Measurements from ENCODE around the gene RSL1D1. TPM values are rescaled to one million over a fixed set of nuclear protein-coding genes. Genes with fewer than 3 reads are reported as not detected.

Gene RSL1D1
- total RNA-seq, 3 donors from 2014 or later = 81.9 to 116 (median 82.0) TPM

DNA sequence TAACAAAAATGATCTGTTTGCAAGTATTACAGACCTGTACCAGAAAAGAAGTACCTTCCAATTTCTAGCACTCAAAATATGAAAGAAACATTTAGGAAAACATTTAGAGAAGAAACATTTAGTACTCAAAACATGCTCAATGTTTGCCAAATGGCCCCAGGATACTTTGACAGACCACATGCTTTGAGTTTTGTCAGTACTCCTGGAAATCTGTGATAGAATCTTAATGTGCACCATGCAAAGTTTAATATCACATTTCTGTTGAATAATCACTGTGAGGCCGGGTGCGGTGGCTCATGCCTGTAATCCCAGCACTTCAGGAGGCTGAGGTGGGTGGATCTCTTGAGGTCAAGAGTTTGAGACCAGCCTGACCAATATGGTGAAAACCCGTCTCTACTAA, 45.8 kb downstream of the RSL1D1 start:
- ATAC-seq (no peak), DNase-seq (no peak)
- Histone ChIP-seq H3K9me3 (no peaks in the 10 kb centered on the region), H3K36me3 (ENCODE audit: low read depth) (no peaks in the 10 kb centered on the region), H3K4me3 (no peak overlapping the region), H3K4me1 (ENCODE audit: low read depth) (no peaks in the 10 kb centered on the region)
- intact Hi-C loops (cut with DNase I, micrococcal nuclease) = no loop called here
- TF ChIP-seq, protein P1, sequence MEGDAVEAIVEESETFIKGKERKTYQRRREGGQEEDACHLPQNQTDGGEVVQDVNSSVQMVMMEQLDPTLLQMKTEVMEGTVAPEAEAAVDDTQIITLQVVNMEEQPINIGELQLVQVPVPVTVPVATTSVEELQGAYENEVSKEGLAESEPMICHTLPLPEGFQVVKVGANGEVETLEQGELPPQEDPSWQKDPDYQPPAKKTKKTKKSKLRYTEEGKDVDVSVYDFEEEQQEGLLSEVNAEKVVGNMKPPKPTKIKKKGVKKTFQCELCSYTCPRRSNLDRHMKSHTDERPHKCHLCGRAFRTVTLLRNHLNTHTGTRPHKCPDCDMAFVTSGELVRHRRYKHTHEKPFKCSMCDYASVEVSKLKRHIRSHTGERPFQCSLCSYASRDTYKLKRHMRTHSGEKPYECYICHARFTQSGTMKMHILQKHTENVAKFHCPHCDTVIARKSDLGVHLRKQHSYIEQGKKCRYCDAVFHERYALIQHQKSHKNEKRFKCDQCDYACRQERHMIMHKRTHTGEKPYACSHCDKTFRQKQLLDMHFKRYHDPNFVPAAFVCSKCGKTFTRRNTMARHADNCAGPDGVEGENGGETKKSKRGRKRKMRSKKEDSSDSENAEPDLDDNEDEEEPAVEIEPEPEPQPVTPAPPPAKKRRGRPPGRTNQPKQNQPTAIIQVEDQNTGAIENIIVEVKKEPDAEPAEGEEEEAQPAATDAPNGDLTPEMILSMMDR (IDR thresholded peaks at IDR 0.05) = no peak

DNA sequence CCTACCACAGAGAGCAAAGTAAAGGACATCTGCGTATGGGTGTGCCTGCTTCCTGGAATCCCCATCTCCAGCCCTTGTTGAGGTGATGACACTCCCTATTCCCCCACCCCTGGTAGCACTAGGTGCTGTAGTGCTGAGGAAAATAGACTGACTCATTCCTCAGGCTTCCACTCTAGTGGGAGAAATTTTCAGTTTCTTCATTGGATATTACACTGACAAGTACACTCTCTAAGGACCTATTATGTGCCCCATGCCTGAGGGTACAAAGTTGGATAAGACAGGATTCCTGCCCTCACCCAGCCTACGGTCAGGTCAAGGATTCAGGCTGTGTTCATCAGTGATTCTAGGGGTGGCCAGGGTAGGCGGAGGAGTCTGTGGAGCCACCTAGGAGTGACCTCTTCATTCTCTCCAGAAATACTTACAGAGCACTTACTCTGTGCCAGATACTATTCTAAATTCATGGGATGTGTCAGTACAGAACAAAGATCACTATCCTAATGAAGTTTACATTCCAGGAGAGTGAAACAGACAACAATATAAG, 49.8 kb downstream of the RSL1D1 start:
- intact Hi-C loops (cut with DNase I, micrococcal nuclease) = no loop called here
- no peaks in the 10 kb centered on the region for H3K9me3 ChIP-seq

DNA sequence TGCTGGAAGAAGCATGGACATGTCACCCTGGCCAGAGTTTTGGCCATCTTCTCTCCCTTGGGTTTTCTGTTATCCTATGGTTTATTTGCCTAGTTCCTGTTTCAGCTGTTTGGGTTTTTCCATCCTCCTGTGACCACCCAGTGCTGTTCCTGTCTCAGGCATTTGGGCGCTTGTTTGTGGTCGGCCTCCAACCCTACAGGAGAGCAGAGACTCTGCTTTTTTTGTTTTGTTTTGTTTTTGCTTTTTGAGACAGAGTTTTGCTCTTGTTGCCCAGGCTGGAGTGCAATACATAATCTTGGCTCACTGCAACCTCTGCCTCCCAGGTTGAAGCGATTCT, 51.0 kb downstream of the RSL1D1 start:
- TF ChIP-seq, protein P1 (IDR thresholded peaks at IDR 0.05) = no peak
- H3K4me1 ChIP-seq (ENCODE audit: low read depth) = peaks cover 23% of the 10 kb centered on the region
- DNase-seq (no peak), ATAC-seq (no peak)
- no peaks in the 10 kb centered on the region for H3K9me3 ChIP-seq
- intact Hi-C loops (cut with DNase I, micrococcal nuclease) = no loop called here
- H3K4me3 ChIP-seq = no peak overlapping the region
- H3K36me3 ChIP-seq (ENCODE audit: low read depth) = no peaks in the 10 kb centered on the region

More for the DNA sequence above, 49.8 kb downstream of the RSL1D1 start:
- TF ChIP-seq, protein P1 (IDR thresholded peaks at IDR 0.05) = no peak
- no peak for ATAC-seq
- Histone ChIP-seq H3K4me1 (ENCODE audit: low read depth) (peaks cover 16% of the 10 kb centered on the region), H3K4me3 (no peak overlapping the region), H3K36me3 (ENCODE audit: low read depth) (no peaks in the 10 kb centered on the region)
- no peak for DNase-seq

DNA sequence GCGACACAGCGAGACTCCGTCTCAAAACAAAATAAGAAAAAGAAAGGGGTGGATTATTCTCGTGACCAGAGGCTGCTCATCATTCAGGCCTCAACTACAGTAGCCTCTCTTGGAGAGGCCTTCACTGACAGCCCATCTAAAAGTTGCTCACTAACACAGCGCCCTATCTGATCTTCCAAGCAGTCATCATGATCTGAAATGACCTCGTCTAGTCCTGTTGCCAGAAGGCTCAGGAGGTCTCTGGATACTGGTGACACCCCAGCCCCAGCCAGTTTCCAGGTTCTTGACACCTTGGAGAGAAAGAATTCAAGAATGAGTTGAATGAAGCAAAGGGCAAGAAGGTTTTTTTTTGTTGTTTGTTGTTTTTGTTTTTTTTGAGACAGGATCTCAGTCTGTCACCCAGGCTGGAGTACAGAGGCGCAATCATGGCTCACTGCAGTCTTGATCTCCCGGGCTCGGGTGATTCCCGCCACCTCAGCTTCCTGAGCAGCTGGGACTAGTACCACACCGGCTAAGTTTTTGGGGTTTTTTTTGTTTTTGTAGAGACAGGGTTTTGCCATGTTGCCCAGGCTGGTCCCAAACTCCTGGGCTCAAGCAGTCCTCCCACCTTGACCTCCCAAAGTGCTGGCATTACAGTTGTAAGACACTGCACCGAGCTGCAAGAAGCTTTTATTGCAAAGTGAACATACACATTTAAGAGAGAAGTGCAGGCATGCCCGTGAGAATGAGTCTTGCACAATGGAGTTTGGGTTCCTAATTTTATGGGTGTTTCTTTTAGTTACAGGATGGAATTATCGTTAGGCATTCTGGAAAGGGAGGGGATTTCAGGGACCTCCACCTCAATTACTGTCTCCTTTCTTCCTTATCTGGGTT, 51.6 kb downstream of the RSL1D1 start:
- intact Hi-C loops (cut with DNase I, micrococcal nuclease) = loop anchor here in 1 of 2 donors (5.0 kb wide), 1 partner anchor 57 kb away; the partner anchor contains the start of gene TXNDC11

DNA sequence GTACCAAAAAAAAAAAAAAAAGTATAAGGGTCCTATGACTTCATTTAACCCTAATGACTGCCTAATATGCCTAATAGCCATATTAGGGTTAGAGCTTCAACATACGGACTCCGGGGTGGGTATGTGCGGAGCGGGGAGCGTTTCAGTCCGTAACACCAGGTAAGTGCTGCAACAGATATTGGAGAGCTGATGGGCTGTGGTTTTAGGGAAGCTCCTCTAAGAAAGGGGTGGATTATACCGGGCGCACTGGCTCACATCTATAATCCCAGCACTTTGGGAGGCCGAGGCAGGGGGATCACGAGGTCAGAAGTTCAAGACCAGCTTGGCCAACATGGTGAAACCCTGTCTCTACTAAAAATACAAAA, 52.3 kb downstream of the RSL1D1 start:
- Histone ChIP-seq H3K9me3 (no peaks in the 10 kb centered on the region), H3K4me1 (ENCODE audit: low read depth) (peaks cover 28% of the 10 kb centered on the region), H3K36me3 (ENCODE audit: low read depth) (no peaks in the 10 kb centered on the region), H3K4me3 (no peak overlapping the region)
- TF ChIP-seq, protein P1 (IDR thresholded peaks at IDR 0.05) = no peak
- ATAC-seq (no peak), DNase-seq (no peak)
- intact Hi-C loops (cut with DNase I, micrococcal nuclease) = loop anchor here in 1 of 2 donors (5.0 kb wide), 1 partner anchor 57 kb away; the partner anchor contains the start of gene TXNDC11

More for the DNA sequence above, 51.6 kb downstream of the RSL1D1 start:
- DNase-seq (no peak), ATAC-seq (no peak)
- H3K4me3 ChIP-seq = no peak overlapping the region
- H3K4me1 ChIP-seq (ENCODE audit: low read depth) = peaks cover 28% of the 10 kb centered on the region
- H3K9me3 ChIP-seq = no peaks in the 10 kb centered on the region
- no peaks in the 10 kb centered on the region for H3K36me3 ChIP-seq (ENCODE audit: low read depth)
- TF ChIP-seq, protein P1 (IDR thresholded peaks at IDR 0.05) = no peak

Measured in mucosa of descending colon (tissue), 3 donors.